ENCODE data around the gene ESPL1. TPM values are rescaled to one million over a fixed set of nuclear protein-coding genes. Genes with fewer than 3 reads are reported as not detected.

The ESPL1 gene
- total RNA-seq (ENCODE audit: low replicate concordance) = 0.70 and 1.2 TPM in 2 replicates

GRCh38 chr12:53267999-53268629, at the start of gene ESPL1:
ESPL1 (plus strand) TSS chr12:53268299; CDS start chr12:53268767, 468 bp downstream.

GRCh38 chr12:53231921-53232645, 36.0 kb upstream of the ESPL1 start, which contains the start of gene RARG:
RARG (minus strand) TSS chr12:53232209; CDS start chr12:53227545, 4,664 bp downstream.

GRCh38 chr12:53295070-53295890, 27.2 kb downstream of the ESPL1 start, which contains the start of gene PFDN5:
PFDN5 (plus strand) TSS chr12:53295542; CDS start chr12:53295568, 26 bp downstream.

GRCh38 chr12:53299454-53300180, 31.5 kb downstream of the ESPL1 start, which contains the start of gene MYG1:
MYG1 (plus strand) TSS chr12:53299695; CDS start chr12:53299738, 43 bp downstream.

DNA sequence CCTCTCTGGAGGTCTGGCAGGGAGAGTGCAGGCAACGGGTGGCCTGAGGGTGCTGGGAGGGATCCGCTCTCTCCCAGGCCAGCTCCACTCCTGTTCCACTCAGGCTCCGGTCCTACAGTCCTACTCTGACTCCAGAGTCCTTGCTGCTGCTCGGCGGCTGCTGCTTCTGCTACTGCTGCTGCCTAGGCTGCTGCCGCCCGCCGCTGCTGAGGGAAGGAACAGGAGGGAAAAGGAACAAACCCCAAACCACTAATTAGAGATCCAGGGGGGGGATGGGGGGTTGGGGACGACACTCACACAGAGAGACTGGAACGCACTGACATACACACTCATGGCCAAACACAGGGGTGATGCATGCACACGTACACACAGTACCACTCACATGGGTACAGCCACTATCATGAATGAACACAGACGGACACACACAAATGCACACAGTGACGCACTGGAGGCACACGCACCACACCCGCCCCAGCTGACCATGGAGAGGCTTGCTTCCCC, 68.1 kb downstream of the ESPL1 start, which contains the start of gene SP7:
Gene SP7 (minus strand): TSS at position 174 of the 501 bp plus-strand sequence. CDS start 708 bp downstream, outside the sequence.

Other genes with a start within 250 kb of the ESPL1 start
- gene TNS2, start 218.2 kb upstream of the ESPL1 start, total RNA-seq (ENCODE audit: low replicate concordance) = 19.6 and 37.2 TPM in 2 replicates
- gene SPRYD3, start 188.9 kb upstream of the ESPL1 start, total RNA-seq (ENCODE audit: low replicate concordance) = 21.0 and 35.6 TPM in 2 replicates
- gene IGFBP6, start 170.6 kb upstream of the ESPL1 start, total RNA-seq (ENCODE audit: low replicate concordance) = 364 and 722 TPM in 2 replicates
- not detected in 2 replicates for gene SOAT2, start 164.8 kb upstream of the ESPL1 start, total RNA-seq (ENCODE audit: low replicate concordance)
- gene ZNF740, start 87.6 kb upstream of the ESPL1 start, total RNA-seq (ENCODE audit: low replicate concordance) = 11.2 and 11.3 TPM in 2 replicates
- gene CSAD, start 87.4 kb upstream of the ESPL1 start, total RNA-seq (ENCODE audit: low replicate concordance) = 4.4 and 11.5 TPM in 2 replicates
- 0.15 and 0.47 TPM in 2 replicates for gene ITGB7, start 61.0 kb upstream of the ESPL1 start, total RNA-seq (ENCODE audit: low replicate concordance)
- gene RARG, start 36.1 kb upstream of the ESPL1 start, total RNA-seq (ENCODE audit: low replicate concordance) = 17.7 and 22.6 TPM in 2 replicates
- 692 and 1,810 TPM in 2 replicates for gene PFDN5, start 27.2 kb downstream of the ESPL1 start, total RNA-seq (ENCODE audit: low replicate concordance)
- 45.7 and 49.9 TPM in 2 replicates for gene MYG1, start 31.4 kb downstream of the ESPL1 start, total RNA-seq (ENCODE audit: low replicate concordance)
- 31.4 and 34.7 TPM in 2 replicates for gene AAAS, start 53.3 kb downstream of the ESPL1 start, total RNA-seq (ENCODE audit: low replicate concordance)
- gene SP7, start 68.1 kb downstream of the ESPL1 start, total RNA-seq (ENCODE audit: low replicate concordance) = not detected in 2 replicates
- gene SP1, start 111.9 kb downstream of the ESPL1 start, total RNA-seq (ENCODE audit: low replicate concordance) = 20.6 and 22.9 TPM in 2 replicates
- not detected in 2 replicates for gene AMHR2, start 155.6 kb downstream of the ESPL1 start, total RNA-seq (ENCODE audit: low replicate concordance)
- gene PRR13, start 173.4 kb downstream of the ESPL1 start, total RNA-seq (ENCODE audit: low replicate concordance) = 12.1 and 21.4 TPM in 2 replicates
- gene PCBP2, start 183.8 kb downstream of the ESPL1 start, total RNA-seq (ENCODE audit: low replicate concordance) = 210 and 235 TPM in 2 replicates
- 16.1 and 48.9 TPM in 2 replicates for gene MAP3K12, start 231.2 kb downstream of the ESPL1 start, total RNA-seq (ENCODE audit: low replicate concordance)
- gene TARBP2, start 233.0 kb downstream of the ESPL1 start, total RNA-seq (ENCODE audit: low replicate concordance) = 24.5 and 36.5 TPM in 2 replicates
- gene NPFF, start 239.2 kb downstream of the ESPL1 start, total RNA-seq (ENCODE audit: low replicate concordance) = not detected in 2 replicates

Data from smooth muscle cell of the coronary artery (primary cell).